GM12878 (cell line): ENCODE measurements around the gene NUBPL. TPM values are rescaled to one million over a fixed set of nuclear protein-coding genes. Genes with fewer than 3 reads are reported as not detected.

Source experiments
- ATAC-seq: fragments of 200-7000 bp; cut with Tn5 transposase; 3 replicates; pipeline ENCODE4 v1.9.1; 2020; ENCODE audit warnings: mild to moderate bottlenecking, moderate library complexity
- BruUV-seq: library from RNA; stranded (reverse); fragments of 400-500 nt; replicated peaks from 2 replicates; lab custom pipeline; 2021; lab: Mats Ljungman, UMichigan
- CTCF ChIA-PET: fragments of 300-600 bp; sonication (Branson Sonifier 250); formaldehyde crosslinking; extraction: SDS; loops from one replicate; lab custom pipeline; 2021; ENCODE audit warnings: inconsistent platforms; lab: Yijun Ruan, JAX
- POLR2A ChIA-PET: fragments of 350-600 bp; formaldehyde crosslinking; extraction: SDS; loops from one replicate; lab custom pipeline; 2021; ENCODE audit warnings: inconsistent platforms; lab: Charles Lee
- RAD21 ChIA-PET: fragments of 300-600 bp; sonication (Branson Sonifier 250); formaldehyde crosslinking; loops from one replicate; lab custom pipeline; 2023; ENCODE audit warnings: antibody characterized with exemption; ENCODE audit not compliant: unreplicated experiment; lab: Charles Lee
- SMC1A ChIA-PET: fragments of 300-600 bp; sonication (Branson Sonifier 250); formaldehyde crosslinking; loops from one replicate; lab custom pipeline; 2023; ENCODE audit not compliant: unreplicated experiment, uncharacterized antibody; lab: Charles Lee
- DNase-seq: peaks from one replicate; pipeline ENCODE4 v3.0.0-alpha.2; 2011; ENCODE audit warnings: low read depth, low spot score
- FAIRE-seq: peaks from 3 replicates; lab custom pipeline; 2011; peaks lifted over from hg19 to GRCh38; lab: Jason Lieb, UNC
- H2AFZ ChIP-seq: 2 replicates; pipeline ENCODE4 v1.6.0; 2011; ENCODE audit warnings: low read depth, low read length, control low read depth; ENCODE audit not compliant: control insufficient read depth
- H3K27ac ChIP-seq: 2 replicates; pipeline ENCODE4 v1.5.1; 2011; ENCODE audit warnings: control low read depth; ENCODE audit not compliant: control insufficient read depth, insufficient read depth
- H3K27me3 ChIP-seq, 2 experiments: replicated peaks in 1 of 2; 2 replicates each; pipeline versions ENCODE4 v1.6.0 to v1.6.1; 2011; ENCODE audit warnings: low read length in 1 of 2; ENCODE audit not compliant: control insufficient read depth in 2 of 2, insufficient read depth in 2 of 2
- H3K36me3 ChIP-seq, 2 experiments: 2 replicates each; pipeline ENCODE4 v1.5.1; 2011; ENCODE audit warnings: low read length in 1 of 2; ENCODE audit not compliant: control insufficient read depth in 2 of 2, insufficient read depth in 2 of 2
- H3K4me1 ChIP-seq: 2 replicates; pipeline ENCODE4 v1.6.1; 2011; ENCODE audit warnings: mild to moderate bottlenecking, low read length, moderate library complexity, mixed read lengths; ENCODE audit not compliant: control insufficient read depth, insufficient read depth
- H3K4me2 ChIP-seq: 2 replicates; pipeline ENCODE4 v1.6.0; 2011; ENCODE audit warnings: control low read depth; ENCODE audit not compliant: control insufficient read depth, insufficient read depth
- H3K4me3 ChIP-seq: fragments of 200-600 bp; sonication (generic); 2 replicates; pipeline ENCODE4 v1.5.1; 2016
- H3K79me2 ChIP-seq: 2 replicates; pipeline ENCODE4 v1.6.0; 2011; ENCODE audit warnings: low read length; ENCODE audit not compliant: control insufficient read depth, insufficient read depth
- H3K9ac ChIP-seq: 2 replicates; pipeline ENCODE4 v1.8.0; 2011; ENCODE audit warnings: low read length, control low read depth, mixed read lengths; ENCODE audit not compliant: control insufficient read depth, insufficient read depth
- H3K9me3 ChIP-seq: replicated peaks from 3 replicates; pipeline ENCODE4 v1.5.1; 2011; ENCODE audit warnings: mild to moderate bottlenecking, low read length; ENCODE audit not compliant: control insufficient read depth, insufficient read depth
- H4K20me1 ChIP-seq: 2 replicates; pipeline ENCODE4 v1.6.0; 2011; ENCODE audit not compliant: control insufficient read depth, insufficient read depth
- ATF7 ChIP-seq: fragments of 450-650 bp; IDR thresholded peaks from 2 replicates; pipeline ENCODE4 v1.6.1; 2016; ENCODE audit warnings: low read depth, mild to moderate bottlenecking
- EGR1 ChIP-seq, 2 experiments: IDR thresholded peaks; 1 replicate in 1 of 2; 2 replicates in 1 of 2; pipeline ENCODE4 v1.6.1; 2011 to 2012; ENCODE audit warnings: low read depth in 2 of 2, low read length in 2 of 2, borderline replicate concordance in 1 of 2, mild to moderate bottlenecking in 1 of 2, moderate library complexity in 1 of 2
- EP300 ChIP-seq, 2 experiments: fragments of 150-350 bp in 1 of 2; IDR thresholded peaks; 2 replicates each; pipeline ENCODE4 v1.6.1; 2011 to 2012; ENCODE audit warnings: low read depth in 2 of 2, low read length in 2 of 2, borderline replicate concordance in 1 of 2, improper control_type of control experiment in 1 of 2, inconsistent platforms in 1 of 2; ENCODE audit not compliant: control insufficient read depth in 1 of 2
- ESRRA ChIP-seq: IDR thresholded peaks from 2 replicates; pipeline ENCODE4 v1.6.1; 2012; ENCODE audit warnings: mild to moderate bottlenecking, low read length, improper control_type of control experiment
- HDAC6 ChIP-seq: fragments of 200-600 bp; sonication (generic); IDR thresholded peaks from one replicate; pipeline ENCODE4 v1.8.0; 2017; ENCODE audit warnings: antibody characterized with exemption; ENCODE audit not compliant: unreplicated experiment
- IKZF1 ChIP-seq: fragments of 450-650 bp; conservative IDR thresholded peaks from 2 replicates; pipeline ENCODE4 v1.6.1; 2017; ENCODE audit warnings: antibody characterized with exemption, mild to moderate bottlenecking
- IRF5 ChIP-seq: fragments of 450-650 bp; IDR thresholded peaks from 2 replicates; pipeline ENCODE4 v1.6.1; 2017; ENCODE audit warnings: borderline replicate concordance
- KDM1A ChIP-seq: fragments of 200-600 bp; sonication (generic); IDR thresholded peaks from 2 replicates; pipeline ENCODE4 v1.6.1; 2016; ENCODE audit warnings: borderline replicate concordance
- NFIC ChIP-seq: IDR thresholded peaks from 2 replicates; pipeline ENCODE4 v1.6.1; 2012; ENCODE audit warnings: low read depth, mild to moderate bottlenecking, inconsistent platforms, low read length, moderate library complexity
- PML ChIP-seq: IDR thresholded peaks from 2 replicates; pipeline ENCODE4 v1.6.1; 2012; ENCODE audit warnings: low read length, inconsistent platforms
- RELB ChIP-seq: fragments of 450-650 bp; IDR thresholded peaks from 2 replicates; pipeline ENCODE4 v1.6.1; 2017; ENCODE audit warnings: low read depth, mild to moderate bottlenecking, moderate library complexity
- SIX5 ChIP-seq: IDR thresholded peaks from 2 replicates; pipeline ENCODE4 v1.6.1; 2011; ENCODE audit warnings: mild to moderate bottlenecking, low read depth, low read length, moderate library complexity; ENCODE audit not compliant: severe bottlenecking
- SPI1 ChIP-seq: IDR thresholded peaks from 2 replicates; pipeline ENCODE4 v1.6.1; 2011; ENCODE audit warnings: low read depth, mild to moderate bottlenecking, low read length, moderate library complexity, borderline replicate concordance; ENCODE audit not compliant: insufficient read depth
- SREBF2 ChIP-seq: IDR thresholded peaks from 2 replicates; pipeline ENCODE4 v1.6.1; 2012; ENCODE audit warnings: mild to moderate bottlenecking, low read length
- SUPT20H ChIP-seq: IDR thresholded peaks from 2 replicates; pipeline ENCODE4 v1.6.1; 2011; ENCODE audit warnings: low read depth, mild to moderate bottlenecking, low read length, moderate library complexity, borderline replicate concordance; ENCODE audit not compliant: control insufficient read depth
- SUZ12 ChIP-seq: fragments of 200-600 bp; sonication (generic); IDR thresholded peaks from one replicate; pipeline ENCODE4 v1.6.1; 2018; ENCODE audit warnings: antibody characterized with exemption, mild to moderate bottlenecking; ENCODE audit not compliant: unreplicated experiment
- USF1 ChIP-seq: IDR thresholded peaks from 2 replicates; pipeline ENCODE4 v1.6.1; 2011; ENCODE audit warnings: borderline replicate concordance, low read depth, mild to moderate bottlenecking, moderate library complexity, mixed read lengths, low read length; ENCODE audit not compliant: insufficient read depth; ENCODE audit errors: extremely low read length
- YBX1 ChIP-seq: fragments of 450-650 bp; IDR thresholded peaks from 2 replicates; pipeline ENCODE4 v1.6.1; 2016; ENCODE audit warnings: antibody characterized with exemption
- ZNF217 ChIP-seq: fragments of 450-650 bp; IDR thresholded peaks from 2 replicates; pipeline ENCODE4 v1.6.1; 2017; ENCODE audit warnings: antibody characterized with exemption, mild to moderate bottlenecking
- ZNF622 ChIP-seq: fragments of 450-650 bp; IDR thresholded peaks from 2 replicates; pipeline ENCODE4 v1.6.1; 2017; ENCODE audit warnings: mild to moderate bottlenecking, inconsistent platforms
- in situ Hi-C: fragments of 300-500 bp; cut with MboI; formaldehyde crosslinking; loops from 9 replicates; pipeline ENCODE4 v1.14.3; 2018; ENCODE audit warnings: mixed read lengths
- intact Hi-C: fragments of 100-400 bp; cut with micrococcal nuclease; formaldehyde crosslinking; loops from one replicate; pipeline ENCODE4 v1.14.2; 2022; ENCODE audit not compliant: unreplicated experiment
- polyA plus RNA-seq, 11 experiments: library from polyadenylated mRNA; depleted of rRNA in 4 of 11; unstranded in 6 of 11; stranded (reverse) in 5 of 11; fragments of >200 nt; fragmentation: Nextera tagmentation in 4 of 11; fragmentation: Illumina TruSeq in 1 of 11; extraction: Ambion mirVana in 4 of 11; extraction: Trizol in 1 of 11; gene quantifications; 1 replicate in 1 of 11; 2 replicates in 10 of 11; pipeline versions ENCODE4 v1.2.1 to v1.2.3, GENCODE V29; 2011 to 2016; ENCODE audit warnings: inconsistent platforms in 2 of 11, missing spikeins in 2 of 11, low read depth in 1 of 11
- total RNA-seq, 4 experiments: library from RNA; depleted of rRNA in 3 of 4; stranded (reverse); fragments of >200 nt in 3 of 4; fragmentation: Illumina TruSeq in 1 of 4; extraction: Trizol in 1 of 4; gene quantifications; 2 replicates each; pipeline versions ENCODE4 v1.2.1 to v1.2.3, GENCODE V29; 2013 to 2021

The NUBPL gene
- total and polyA plus RNA-seq, 10 of the 15 experiments (the other 5 are each of a cell fraction or from before 2014, with no cell fraction given): 3.4 to 11.6 (median 8.1) TPM

- RAD21 ChIA-PET: no interaction called here
- H3K27ac ChIP-seq: no peak overlapping the region
- POLR2A ChIA-PET: interaction anchor here (0.9 kb wide), 1 partner anchor 13 kb away, joined by 4 read pairs; no protein-coding TSS in a partner anchor
- no peak overlapping the region for H2AFZ ChIP-seq
- TF ChIP-seq RELB (no peak), NFIC (no peak), HDAC6 (no peak), EGR1 (IDR thresholded peaks at IDR 0.05; ENCODE audit: borderline replicate concordance in 1 of 2, low read depth in 2 of 2, low read length in 2 of 2) (no peak), PML (no peak), IKZF1 (no peak), ZNF217 (no peak), SPI1 (no peak), SUPT20H (no peak), IRF5 (no peak; the same call in 1 of the 2 replicates), YBX1 (no peak), SIX5 (no peak), SREBF2 (no peak), ESRRA (no peak), USF1 (no peak), SUZ12 (no peak), ZNF622 (no peak), ATF7 (no peak), EP300 (IDR thresholded peaks at IDR 0.05; ENCODE audit: borderline replicate concordance in 1 of 2, control insufficient read depth in 1 of 2, low read depth in 2 of 2, low read length in 2 of 2) (no peak), KDM1A (no peak)
- no peaks in the 10 kb centered on the region for H3K27me3 ChIP-seq
- no peaks in the 10 kb centered on the region for H3K9me3 ChIP-seq
- intact Hi-C loops: no loop called here
- no peaks in the 10 kb centered on the region for H3K79me2 ChIP-seq
- no peaks in the 10 kb centered on the region; a peak in 1 of 4 replicates for H3K36me3 ChIP-seq
- CTCF ChIA-PET: no interaction called here
- no peak overlapping the region for H3K4me2 ChIP-seq
- no peaks in the 10 kb centered on the region for H4K20me1 ChIP-seq
- ATAC-seq (no peak), DNase-seq (no peak), FAIRE-seq (no peak)
- in situ Hi-C loops: no loop called here
- no peak overlapping the region for H3K4me3 ChIP-seq
- BruUV-seq: no TSS peak
- H3K9ac ChIP-seq: no peak overlapping the region
- SMC1A ChIA-PET: interaction anchor here (0.8 kb wide), 1 partner anchor 11 kb away, joined by 3 read pairs; no protein-coding TSS in a partner anchor
- H3K4me1 ChIP-seq: no peaks in the 10 kb centered on the region
These were observed 264.3 kb downstream of the NUBPL start for GRCh38 chr14:31825459-31825858.
